ENCODE results near the gene ART4. TPM values are rescaled to one million over a fixed set of nuclear protein-coding genes. Genes with fewer than 3 reads are reported as not detected.

ART4 gene
- total RNA-seq (1 to 10 TPM in 8 of 9 donors, under 1 TPM in 1; 0.44 to 5.9 (median 2.8) TPM), polyA plus RNA-seq (1 to 10 TPM; 1.3 to 2.2 TPM)
- long read RNA-seq, donor 1, full-length matches to known transcripts = 3 of 3 reads
- long read RNA-seq, donor 1, partial matches to known transcripts = 0 of 3 reads
- long read RNA-seq, donor 1, other reads (novel, unspliced or antisense) = 0 of 3 reads
- long read RNA-seq, donor 2, full-length matches to known transcripts = 5 of 5 reads
- long read RNA-seq, donor 2, partial matches to known transcripts = 0 of 5 reads
- long read RNA-seq, donor 2, other reads (novel, unspliced or antisense) = 0 of 5 reads
- long read RNA-seq, donor 3, partial matches to known transcripts = 0 of 2 reads
- long read RNA-seq, donor 3, other reads (novel, unspliced or antisense) = 0 of 2 reads

GRCh38 chr12:14843425-14843887 is at the start of gene ART4:
Gene ART4 (minus strand): TSS chr12:14843526. CDS start chr12:14843113, 413 bp downstream.
- Histone ChIP-seq H3K4me3 (peak within 1 kb of the TSS in 8 of 12 donors; percentile 24 to 56 (median 36)), H3K9me3 (no peaks in the 10 kb centered on the region), H3K27me3 (no peaks in the 10 kb centered on the region), H3K36me3 (no peaks in the 10 kb centered on the region), H3K27ac (peak within 1 kb of the TSS; percentile 58 to 78 (median 70)), H3K4me1 (peaks cover 3 to 61% (median 49%) of the 10 kb centered on the region in 12 donors)
- peak; percentile 24 to 64 (median 45) for DNase-seq
- 29 to 43% (median 32%) methylated on average over 10 of the region's 10 CpGs for WGBS, 4 donors
- no peak for TF ChIP-seq POLR2A (IDR thresholded peaks at IDR 0.05)
- no peak for TF ChIP-seq CTCF (IDR thresholded peaks at IDR 0.05)
- intact Hi-C loops (cut with DNase I) = loop anchor here in 7 of 10 donors (2.0 to 10.0 kb wide), 10 partner anchors 36 to 431 kb away; partner anchors contain the start of genes RERG (in 5 of the 7), C12orf60 (in 3 of the 7) and WBP11 (in 3 of the 7)
- peak in 3 of 4 donors; percentile 23 to 67 (median 42) for ATAC-seq

GRCh38 chr12:14892726-14893505 is 49.6 kb upstream of the ART4 start:
- intact Hi-C loops (cut with DNase I) = loop anchor here in 5 of 10 donors (2.0 to 5.0 kb wide), 3 partner anchors 46 to 59 kb away; no protein-coding TSS in a partner anchor
- Histone ChIP-seq H3K27ac (peak overlapping the region; percentile 17 to 90 (median 74)), H3K9me3 (no peaks in the 10 kb centered on the region), H3K27me3 (no peaks in the 10 kb centered on the region), H3K4me1 (peaks cover 0 to 46% (median 17%) of the 10 kb centered on the region in 12 donors), H3K36me3 (no peaks in the 10 kb centered on the region), H3K4me3 (peak overlapping the region in 2 of 12 donors; percentile 12 to 17)
- TF ChIP-seq CTCF (IDR thresholded peaks at IDR 0.05) (peak in 6 of 12 donors; percentile 9 to 39 (median 28)), POLR2A (IDR thresholded peaks at IDR 0.05) (no peak)
- DNase-seq = peak in 4 of 5 donors; percentile 45 to 59 (median 50)
- WGBS, 4 donors = 63 to 66% (median 66%) methylated on average over 7 of the region's 7 CpGs
- ATAC-seq = peak; percentile 77 to 88 (median 84)

DNA sequence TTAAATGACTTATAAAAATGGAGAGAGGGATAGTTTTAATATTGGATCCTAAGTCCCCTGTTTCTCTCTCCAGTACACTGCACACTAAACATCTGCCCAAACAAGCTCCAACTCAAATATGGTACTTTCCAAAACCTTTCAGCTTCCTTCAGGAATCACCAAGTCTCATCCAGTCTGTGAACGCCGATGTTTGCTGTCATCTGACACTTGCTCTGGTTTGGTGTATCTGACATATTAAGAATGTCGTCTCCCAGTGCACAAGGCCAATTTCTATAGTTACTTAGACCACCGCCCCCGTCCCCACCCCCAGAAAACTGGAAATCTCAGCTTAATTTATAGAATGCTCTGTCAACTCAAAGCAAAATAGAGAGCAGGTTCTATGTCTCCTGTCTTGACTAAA is 47.4 kb upstream of the ART4 start:
- H3K4me3 ChIP-seq = no peak overlapping the region
- ATAC-seq = no peak
- no peaks in the 10 kb centered on the region for H3K36me3 ChIP-seq
- 70 to 92% (median 85%) methylated on average over 5 of the region's 5 CpGs for WGBS, 4 donors
- intact Hi-C loops (cut with DNase I) = loop anchor here in 4 of 10 donors (5.0 kb wide), 2 partner anchors 43 to 62 kb away; no protein-coding TSS in a partner anchor
- no peaks in the 10 kb centered on the region for H3K27me3 ChIP-seq
- H3K9me3 ChIP-seq = no peaks in the 10 kb centered on the region
- TF ChIP-seq CTCF (IDR thresholded peaks at IDR 0.05) (no peak), POLR2A (IDR thresholded peaks at IDR 0.05) (no peak)
- DNase-seq = no peak
- peaks cover 0 to 40% (median 14%) of the 10 kb centered on the region in 12 donors for H3K4me1 ChIP-seq
- H3K27ac ChIP-seq = peak overlapping the region in 3 of 12 donors; percentile 5 to 40 (median 26)

Measured in heart left ventricle (tissue), 16 donors.